Breast epithelium (tissue), 4 donors: ENCODE results near the gene SELENOM. TPM values are rescaled to one million over a fixed set of nuclear protein-coding genes. Genes with fewer than 3 reads are reported as not detected.

Experiments used
- DNase-seq, 2 donors: peaks; one replicate each; pipeline ENCODE4 v3.0.0-alpha.2; 2019; ENCODE audit warnings: low spot score in 2 of 2
- H3K27ac ChIP-seq, 2 donors: fragments of 200-600 bp; sonication (generic) in 1 of 2; one replicate each; pipeline ENCODE4 v1.5.1; 2016 to 2019; ENCODE audit warnings: mild to moderate bottlenecking in 1 of 2
- H3K27me3 ChIP-seq, 2 donors: fragments of 200-600 bp; sonication (generic) in 1 of 2; one replicate each; pipeline versions ENCODE4 v1.5.1 to v1.6.0; 2017 to 2019; ENCODE audit warnings: control low read depth in 1 of 2, mild to moderate bottlenecking in 1 of 2
- H3K36me3 ChIP-seq: fragments of 200-600 bp; one replicate; pipeline ENCODE4 v1.5.1; 2019
- H3K4me1 ChIP-seq, 2 donors: fragments of 200-600 bp; sonication (generic); one replicate each; pipeline ENCODE4 v1.5.1; 2016 to 2019; ENCODE audit warnings: control low read depth in 1 of 2
- H3K4me3 ChIP-seq, 3 donors: fragments of 200-600 bp; sonication (generic); 1 replicate in 2 of 3; 2 replicates in 1 of 3; pipeline ENCODE4 v1.5.1; 2016 to 2019; ENCODE audit warnings: mild to moderate bottlenecking in 3 of 3, moderate library complexity in 2 of 3
- H3K9me3 ChIP-seq, 2 donors: fragments of 200-600 bp; sonication (generic) in 1 of 2; one replicate each; pipeline ENCODE4 v1.5.1; 2016 to 2019; ENCODE audit warnings: control low read depth in 1 of 2
- CTCF ChIP-seq, 3 donors: fragments of 450-650 bp; IDR thresholded peaks; one replicate each; pipeline ENCODE4 v1.5.1; 2016 to 2017; ENCODE audit warnings: antibody characterized with exemption in 3 of 3, mild to moderate bottlenecking in 3 of 3, moderate library complexity in 3 of 3
- POLR2A ChIP-seq: fragments of 450-650 bp; IDR thresholded peaks from one replicate; pipeline ENCODE4 v1.6.1; 2016; ENCODE audit warnings: antibody characterized with exemption, mild to moderate bottlenecking, moderate library complexity
- POLR2AphosphoS5 ChIP-seq, 3 donors: sonication (generic); formaldehyde crosslinking; IDR thresholded peaks; one replicate each; pipeline ENCODE4 v1.6.1; 2017; ENCODE audit warnings: antibody characterized with exemption in 3 of 3
- intact Hi-C: fragments of 100-400 bp; cut with DNase I; formaldehyde crosslinking; loops from one replicate; pipeline ENCODE4 v1.15.1; 2023; ENCODE audit warnings: low total_unique reads
- total RNA-seq, 3 donors: library from RNA; depleted of rRNA; stranded (reverse); fragments of >200 nt; gene quantifications; one replicate each; pipeline ENCODE4 v1.1.0, GENCODE V29; 2016

Gene SELENOM
- total RNA-seq, 3 donors from 2014 or later: 297 to 485 (median 411) TPM

- Histone ChIP-seq H3K36me3 (no peaks in the 10 kb centered on the region), H3K4me1 (peaks cover 0 to 10% of the 10 kb centered on the region in 2 donors), H3K27me3 (no peaks in the 10 kb centered on the region), H3K4me3 (no peak overlapping the region), H3K27ac (peak overlapping the region; percentile 98), H3K9me3 (no peaks in the 10 kb centered on the region)
- intact Hi-C loops: no loop called here
- TF ChIP-seq POLR2AphosphoS5 (IDR thresholded peaks at IDR 0.05): peak in 1 of 3 donors; percentile 15
- no peak for TF ChIP-seq POLR2A
- no peak for TF ChIP-seq CTCF (IDR thresholded peaks at IDR 0.05)
- no peak for DNase-seq
Measured at GRCh38 chr22:31103899-31104694, 3.3 kb downstream of the SELENOM start.

GRCh38 chr22:31103111-31103510, 4.3 kb downstream of the SELENOM start:
- H3K4me3 ChIP-seq: no peak overlapping the region
- no peaks in the 10 kb centered on the region for H3K27me3 ChIP-seq
- peaks cover 0 to 10% of the 10 kb centered on the region in 2 donors for H3K4me1 ChIP-seq
- no peak for TF ChIP-seq CTCF (IDR thresholded peaks at IDR 0.05)
- no peak for TF ChIP-seq POLR2A
- TF ChIP-seq POLR2AphosphoS5 (IDR thresholded peaks at IDR 0.05): no peak
- intact Hi-C loops: no loop called here
- no peaks in the 10 kb centered on the region for H3K36me3 ChIP-seq
- DNase-seq: no peak
- H3K27ac ChIP-seq: peak overlapping the region; percentile 98
- H3K9me3 ChIP-seq: no peaks in the 10 kb centered on the region

- Histone ChIP-seq H3K9me3 (no peaks in the 10 kb centered on the region), H3K36me3 (no peaks in the 10 kb centered on the region), H3K27ac (peak overlapping the region; percentile 98), H3K27me3 (no peaks in the 10 kb centered on the region), H3K4me3 (no peak overlapping the region), H3K4me1 (peaks cover 0 to 10% of the 10 kb centered on the region in 2 donors)
- intact Hi-C loops: no loop called here
- TF ChIP-seq CTCF (IDR thresholded peaks at IDR 0.05) (no peak), POLR2A (no peak), POLR2AphosphoS5 (IDR thresholded peaks at IDR 0.05) (peak; percentile 43 to 98 (median 83))
- DNase-seq: peak in 1 of 2 donors; percentile 72
Measured at GRCh38 chr22:31102441-31103081, 4.8 kb downstream of the SELENOM start.

GRCh38 chr22:31100762-31101525, 6.4 kb downstream of the SELENOM start:
- Histone ChIP-seq H3K4me3 (no peak overlapping the region), H3K4me1 (peaks cover 0 to 7% of the 10 kb centered on the region in 2 donors), H3K27me3 (no peaks in the 10 kb centered on the region), H3K27ac (peak overlapping the region in 1 of 2 donors; percentile 78), H3K9me3 (no peaks in the 10 kb centered on the region), H3K36me3 (no peaks in the 10 kb centered on the region)
- TF ChIP-seq CTCF (IDR thresholded peaks at IDR 0.05) (no peak), POLR2A (no peak), POLR2AphosphoS5 (IDR thresholded peaks at IDR 0.05) (no peak)
- intact Hi-C loops: no loop called here
- DNase-seq: no peak
